ENCODE results near the gene BMPER.

Gene BMPER

DNA sequence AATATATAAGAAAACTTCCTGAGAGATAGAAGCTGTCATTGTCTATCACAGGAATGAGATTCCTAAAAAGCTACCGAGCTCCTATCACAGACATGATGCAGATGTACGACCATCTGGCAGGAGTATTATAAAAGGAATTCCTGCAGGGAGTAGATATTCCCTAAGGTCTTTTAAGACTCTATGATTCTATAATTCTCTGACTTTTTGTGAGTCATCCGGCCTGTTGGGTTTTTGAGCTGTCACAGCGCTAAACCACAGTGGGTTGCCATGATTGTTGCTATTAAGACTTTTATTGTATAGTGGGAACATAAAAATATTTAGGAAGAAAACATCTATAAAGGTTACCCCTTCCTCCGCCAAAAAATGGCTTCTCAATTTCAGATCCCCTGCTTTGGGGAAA is 223.4 kb downstream of the BMPER start:
- Histone ChIP-seq H3K4me1 (ENCODE audit: control insufficient read depth in 1 of 2, insufficient read depth in 2 of 2, low read length in 2 of 2) (no peaks in the 10 kb centered on the region), H3K36me3 (ENCODE audit: control insufficient read depth in 1 of 2, insufficient read depth in 2 of 2, low read length in 2 of 2) (no peaks in the 10 kb centered on the region), H3K27me3 (ENCODE audit: control insufficient read depth in 1 of 2, insufficient read depth in 2 of 2, low read length in 2 of 2) (no peaks in the 10 kb centered on the region), H3K9me3 (ENCODE audit: control insufficient read depth in 1 of 2, low read length in 2 of 2) (peaks cover 4 to 8% of the 10 kb centered on the region in 2 donors), H3K27ac (ENCODE audit: low read depth, low read length) (no peak overlapping the region), H3K9ac (ENCODE audit: low read depth in 1 of 2, low read length in 2 of 2) (no peak overlapping the region), H3K4me3 (ENCODE audit: low read depth in 1 of 2, low read length in 2 of 2) (no peak overlapping the region)

DNA sequence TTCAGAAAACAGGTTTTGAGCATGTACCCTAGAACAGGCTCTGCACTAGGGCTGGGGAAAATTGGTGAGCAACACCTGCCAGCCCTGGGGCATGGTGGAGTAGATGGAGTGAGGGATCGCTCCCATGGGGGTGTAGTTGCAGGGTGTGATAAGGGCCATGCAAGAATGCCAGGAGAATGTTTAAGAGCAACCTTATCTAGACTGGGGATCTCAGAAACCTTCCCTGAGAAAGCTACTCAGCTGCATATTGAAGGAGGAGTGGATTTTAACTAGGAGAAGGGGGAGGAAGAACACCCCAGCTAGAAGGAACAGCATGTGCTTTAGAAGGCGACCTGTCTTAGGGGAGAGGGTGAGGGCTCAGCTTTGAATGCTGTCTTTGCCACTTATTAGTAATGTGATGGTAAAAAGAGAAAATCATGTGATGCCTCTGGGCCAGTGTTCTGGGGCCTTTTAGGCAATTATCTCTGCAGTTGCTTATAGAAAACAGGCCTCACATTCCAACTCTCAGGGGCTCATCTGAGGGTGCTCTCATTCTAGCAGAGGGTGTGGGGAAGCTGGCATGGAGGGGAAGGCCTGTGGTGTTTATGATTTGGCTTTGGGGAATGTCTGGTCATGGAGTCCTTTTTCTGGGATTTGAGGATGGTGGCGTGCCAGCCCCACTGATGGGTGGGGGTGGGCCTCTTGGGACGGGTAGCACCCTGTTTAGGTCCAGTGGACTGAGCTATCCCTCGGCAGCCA is 225.4 kb downstream of the BMPER start:
- H3K4me3 ChIP-seq (ENCODE audit: low read depth in 1 of 2, low read length in 2 of 2) = no peak overlapping the region
- H3K27me3 ChIP-seq (ENCODE audit: control insufficient read depth in 1 of 2, insufficient read depth in 2 of 2, low read length in 2 of 2) = no peaks in the 10 kb centered on the region
- H3K9ac ChIP-seq (ENCODE audit: low read depth in 1 of 2, low read length in 2 of 2) = no peak overlapping the region
- no peak overlapping the region for H3K27ac ChIP-seq (ENCODE audit: low read depth, low read length)
- H3K9me3 ChIP-seq (ENCODE audit: control insufficient read depth in 1 of 2, low read length in 2 of 2) = peaks cover 0 to under 1% of the 10 kb centered on the region in 2 donors
- no peaks in the 10 kb centered on the region for H3K4me1 ChIP-seq (ENCODE audit: control insufficient read depth in 1 of 2, insufficient read depth in 2 of 2, low read length in 2 of 2)
- H3K36me3 ChIP-seq (ENCODE audit: control insufficient read depth in 1 of 2, insufficient read depth in 2 of 2, low read length in 2 of 2) = no peaks in the 10 kb centered on the region

DNA sequence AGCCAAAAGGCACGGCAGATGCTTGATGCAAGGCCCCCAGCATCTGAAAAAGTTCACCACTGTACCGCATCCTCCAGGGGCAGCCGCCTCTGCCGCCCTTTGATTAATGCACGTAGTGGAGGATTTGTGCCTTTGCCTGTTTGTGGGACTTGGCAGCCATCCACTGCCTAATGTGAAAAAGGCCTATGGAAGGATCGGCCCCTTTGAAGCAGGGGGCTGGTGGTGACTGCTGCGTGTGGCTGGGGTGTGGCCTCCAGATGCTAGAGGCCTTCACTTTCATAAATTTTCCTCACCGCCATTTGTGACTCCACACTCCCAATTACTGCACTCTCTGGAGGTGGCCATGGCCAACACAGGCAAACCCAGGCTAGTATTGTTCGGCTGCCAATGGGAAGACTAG is 226.0 kb downstream of the BMPER start:
- no peak overlapping the region for H3K4me3 ChIP-seq (ENCODE audit: low read depth in 1 of 2, low read length in 2 of 2)

DNA sequence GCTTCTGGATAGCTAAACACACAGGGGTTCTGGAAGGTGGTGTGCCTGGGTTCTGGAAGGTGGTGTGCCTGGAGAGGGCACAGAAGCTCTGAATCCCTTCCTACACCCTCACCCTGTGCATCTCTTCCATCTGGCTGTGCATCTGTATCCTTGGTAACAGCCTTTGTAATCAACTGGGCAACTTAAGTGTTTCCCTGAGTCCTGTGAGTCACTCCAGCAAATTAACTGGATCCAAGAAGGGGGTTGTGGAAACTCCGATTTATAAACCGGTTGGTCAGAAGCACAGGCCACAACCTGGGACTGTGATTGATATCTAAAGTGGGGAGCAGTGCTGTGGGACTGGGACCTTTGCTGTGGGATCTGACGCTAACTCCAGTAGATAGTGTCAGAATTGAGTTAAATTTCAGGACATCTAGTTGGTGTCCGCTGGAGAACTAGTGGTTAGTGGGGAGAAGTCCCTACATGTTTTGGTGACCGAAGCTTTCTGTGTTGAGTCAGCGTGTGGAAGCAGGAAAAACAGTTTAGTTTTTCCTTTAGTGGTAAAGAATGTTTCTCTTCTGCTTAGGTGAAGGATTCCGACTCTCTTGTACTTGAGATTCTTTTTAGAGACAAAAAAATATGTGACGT is 228.1 kb downstream of the BMPER start:
- H3K4me1 ChIP-seq (ENCODE audit: control insufficient read depth in 1 of 2, insufficient read depth in 2 of 2, low read length in 2 of 2) = no peaks in the 10 kb centered on the region
- no peak overlapping the region for H3K9ac ChIP-seq (ENCODE audit: low read depth in 1 of 2, low read length in 2 of 2)
- no peak overlapping the region for H3K27ac ChIP-seq (ENCODE audit: low read depth, low read length)
- H3K36me3 ChIP-seq (ENCODE audit: control insufficient read depth in 1 of 2, insufficient read depth in 2 of 2, low read length in 2 of 2) = no peaks in the 10 kb centered on the region
- no peaks in the 10 kb centered on the region for H3K27me3 ChIP-seq (ENCODE audit: control insufficient read depth in 1 of 2, insufficient read depth in 2 of 2, low read length in 2 of 2)
- H3K9me3 ChIP-seq (ENCODE audit: control insufficient read depth in 1 of 2, low read length in 2 of 2) = no peaks in the 10 kb centered on the region
- no peak overlapping the region for H3K4me3 ChIP-seq (ENCODE audit: low read depth in 1 of 2, low read length in 2 of 2)

More for the DNA sequence above, 226.0 kb downstream of the BMPER start:
- Histone ChIP-seq H3K27me3 (ENCODE audit: control insufficient read depth in 1 of 2, insufficient read depth in 2 of 2, low read length in 2 of 2) (no peaks in the 10 kb centered on the region), H3K9ac (ENCODE audit: low read depth in 1 of 2, low read length in 2 of 2) (no peak overlapping the region), H3K4me1 (ENCODE audit: control insufficient read depth in 1 of 2, insufficient read depth in 2 of 2, low read length in 2 of 2) (no peaks in the 10 kb centered on the region), H3K36me3 (ENCODE audit: control insufficient read depth in 1 of 2, insufficient read depth in 2 of 2, low read length in 2 of 2) (no peaks in the 10 kb centered on the region), H3K27ac (ENCODE audit: low read depth, low read length) (no peak overlapping the region), H3K9me3 (ENCODE audit: control insufficient read depth in 1 of 2, low read length in 2 of 2) (no peaks in the 10 kb centered on the region)

DNA sequence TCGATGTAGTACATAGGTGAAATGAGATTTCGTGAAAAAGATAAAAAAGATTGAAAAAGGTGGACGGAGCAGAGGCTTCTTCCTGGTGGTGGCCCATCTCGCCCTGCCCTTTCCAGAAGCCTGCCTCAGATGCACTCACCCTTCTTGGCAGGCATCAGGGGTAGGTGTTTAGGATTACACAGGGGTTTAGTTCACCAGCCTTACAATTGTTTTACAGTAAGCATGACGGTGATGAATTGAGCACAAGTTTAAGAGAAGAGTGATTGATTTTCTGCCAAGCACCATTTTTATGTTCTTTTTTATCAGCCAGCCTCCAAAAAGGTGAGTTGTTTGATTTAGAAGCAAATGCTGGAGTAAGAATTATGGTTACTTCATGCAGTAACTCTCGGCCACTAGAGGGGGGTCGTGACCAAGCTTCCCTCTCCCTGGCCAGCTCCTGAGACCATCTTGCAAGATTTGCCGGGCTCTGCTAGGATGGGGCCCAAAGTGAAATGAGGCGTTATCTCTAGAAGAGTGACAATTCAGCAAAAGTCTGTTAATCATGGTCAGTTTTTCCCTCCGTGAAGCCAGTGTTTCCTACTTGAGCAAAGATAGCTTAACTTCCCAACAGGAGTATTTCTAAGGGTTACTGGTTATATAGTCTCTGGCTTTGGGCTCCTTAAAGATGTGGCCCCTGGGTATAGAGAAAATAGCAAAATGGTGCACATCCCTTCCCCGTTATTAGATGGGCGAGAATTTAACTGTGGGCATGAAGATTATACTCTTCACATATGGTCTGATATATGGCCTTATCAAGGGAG is 228.8 kb downstream of the BMPER start:
- no peak overlapping the region for H3K4me3 ChIP-seq (ENCODE audit: low read depth in 1 of 2, low read length in 2 of 2)
- no peak overlapping the region for H3K9ac ChIP-seq (ENCODE audit: low read depth in 1 of 2, low read length in 2 of 2)
- no peaks in the 10 kb centered on the region for H3K9me3 ChIP-seq (ENCODE audit: control insufficient read depth in 1 of 2, low read length in 2 of 2)
- no peaks in the 10 kb centered on the region for H3K27me3 ChIP-seq (ENCODE audit: control insufficient read depth in 1 of 2, insufficient read depth in 2 of 2, low read length in 2 of 2)
- no peak overlapping the region for H3K27ac ChIP-seq (ENCODE audit: low read depth, low read length)
- H3K4me1 ChIP-seq (ENCODE audit: control insufficient read depth in 1 of 2, insufficient read depth in 2 of 2, low read length in 2 of 2) = no peaks in the 10 kb centered on the region
- no peaks in the 10 kb centered on the region for H3K36me3 ChIP-seq (ENCODE audit: control insufficient read depth in 1 of 2, insufficient read depth in 2 of 2, low read length in 2 of 2)

DNA sequence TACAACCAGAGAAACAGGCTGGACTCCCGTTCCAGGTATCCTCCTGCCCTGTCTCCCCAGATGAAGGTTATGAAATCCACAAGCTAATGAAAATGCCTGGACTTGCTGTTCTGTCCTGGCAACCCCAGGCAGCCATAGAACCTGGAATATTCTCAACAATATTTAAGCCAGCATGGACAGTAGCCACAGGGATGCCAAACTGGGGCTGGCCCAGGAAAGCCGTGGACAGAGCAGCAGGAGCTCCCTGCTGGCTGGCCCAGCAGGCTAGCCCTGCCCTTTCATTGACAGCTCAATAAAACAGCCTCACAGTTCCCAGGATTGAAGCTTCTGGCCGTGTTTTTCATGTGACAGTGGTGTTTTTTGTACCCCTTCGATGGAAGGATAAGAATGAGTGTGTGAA is 230.6 kb downstream of the BMPER start:
- Histone ChIP-seq H3K27me3 (ENCODE audit: control insufficient read depth in 1 of 2, insufficient read depth in 2 of 2, low read length in 2 of 2) (no peaks in the 10 kb centered on the region), H3K9ac (ENCODE audit: low read depth in 1 of 2, low read length in 2 of 2) (no peak overlapping the region), H3K9me3 (ENCODE audit: control insufficient read depth in 1 of 2, low read length in 2 of 2) (no peaks in the 10 kb centered on the region), H3K36me3 (ENCODE audit: control insufficient read depth in 1 of 2, insufficient read depth in 2 of 2, low read length in 2 of 2) (no peaks in the 10 kb centered on the region), H3K4me3 (ENCODE audit: low read depth in 1 of 2, low read length in 2 of 2) (no peak overlapping the region), H3K27ac (ENCODE audit: low read depth, low read length) (no peak overlapping the region), H3K4me1 (ENCODE audit: control insufficient read depth in 1 of 2, insufficient read depth in 2 of 2, low read length in 2 of 2) (no peaks in the 10 kb centered on the region)

DNA sequence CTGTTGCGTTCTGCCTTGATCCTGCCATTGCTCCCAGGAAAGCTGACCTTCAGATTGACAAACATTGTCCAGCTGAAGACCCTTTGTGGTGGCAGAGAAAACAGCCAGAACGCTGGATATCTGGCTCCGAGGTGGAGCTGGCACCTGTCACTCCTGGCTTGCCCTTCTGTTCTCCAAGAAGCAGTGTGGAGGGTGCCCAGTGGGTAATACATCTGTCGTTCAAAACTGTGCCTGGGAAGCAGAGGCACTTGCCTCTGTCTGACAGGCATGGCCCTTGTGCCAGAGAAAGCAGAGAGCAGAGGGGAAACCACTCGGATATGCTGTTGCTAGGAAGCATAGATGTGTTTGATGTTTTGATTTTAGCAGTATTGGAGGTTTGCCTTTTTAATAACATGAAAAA is 231.4 kb downstream of the BMPER start:
- no peak overlapping the region for H3K9ac ChIP-seq (ENCODE audit: low read depth in 1 of 2, low read length in 2 of 2)
- H3K36me3 ChIP-seq (ENCODE audit: control insufficient read depth in 1 of 2, insufficient read depth in 2 of 2, low read length in 2 of 2) = no peaks in the 10 kb centered on the region
- H3K27me3 ChIP-seq (ENCODE audit: control insufficient read depth in 1 of 2, insufficient read depth in 2 of 2, low read length in 2 of 2) = no peaks in the 10 kb centered on the region
- H3K9me3 ChIP-seq (ENCODE audit: control insufficient read depth in 1 of 2, low read length in 2 of 2) = no peaks in the 10 kb centered on the region
- H3K4me3 ChIP-seq (ENCODE audit: low read depth in 1 of 2, low read length in 2 of 2) = no peak overlapping the region
- H3K4me1 ChIP-seq (ENCODE audit: control insufficient read depth in 1 of 2, insufficient read depth in 2 of 2, low read length in 2 of 2) = no peaks in the 10 kb centered on the region
- no peak overlapping the region for H3K27ac ChIP-seq (ENCODE audit: low read depth, low read length)

DNA sequence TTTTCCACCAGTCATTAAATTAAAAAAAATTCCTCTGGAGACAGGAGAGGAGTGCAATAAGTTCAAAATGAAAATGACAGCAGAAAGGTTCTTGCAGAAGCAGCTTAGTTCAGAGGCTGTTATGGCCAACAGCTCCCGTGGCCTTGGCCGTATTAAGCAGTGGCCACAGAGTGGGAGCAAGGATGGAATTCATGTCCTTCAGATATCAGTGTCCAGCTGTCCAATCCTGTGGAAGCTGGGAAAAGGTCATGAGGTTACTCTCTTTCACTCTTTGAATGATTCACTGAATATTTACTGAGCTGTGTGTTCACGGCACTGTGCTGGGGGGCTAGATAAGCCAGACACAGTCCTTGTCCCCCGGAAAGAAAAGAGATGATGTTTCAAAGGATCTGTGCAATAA is 231.8 kb downstream of the BMPER start:
- H3K9ac ChIP-seq (ENCODE audit: low read depth in 1 of 2, low read length in 2 of 2) = no peak overlapping the region
- no peak overlapping the region for H3K27ac ChIP-seq (ENCODE audit: low read depth, low read length)
- H3K4me1 ChIP-seq (ENCODE audit: control insufficient read depth in 1 of 2, insufficient read depth in 2 of 2, low read length in 2 of 2) = no peaks in the 10 kb centered on the region
- H3K27me3 ChIP-seq (ENCODE audit: control insufficient read depth in 1 of 2, insufficient read depth in 2 of 2, low read length in 2 of 2) = no peaks in the 10 kb centered on the region
- no peaks in the 10 kb centered on the region for H3K9me3 ChIP-seq (ENCODE audit: control insufficient read depth in 1 of 2, low read length in 2 of 2)
- H3K4me3 ChIP-seq (ENCODE audit: low read depth in 1 of 2, low read length in 2 of 2) = no peak overlapping the region
- H3K36me3 ChIP-seq (ENCODE audit: control insufficient read depth in 1 of 2, insufficient read depth in 2 of 2, low read length in 2 of 2) = no peaks in the 10 kb centered on the region

DNA sequence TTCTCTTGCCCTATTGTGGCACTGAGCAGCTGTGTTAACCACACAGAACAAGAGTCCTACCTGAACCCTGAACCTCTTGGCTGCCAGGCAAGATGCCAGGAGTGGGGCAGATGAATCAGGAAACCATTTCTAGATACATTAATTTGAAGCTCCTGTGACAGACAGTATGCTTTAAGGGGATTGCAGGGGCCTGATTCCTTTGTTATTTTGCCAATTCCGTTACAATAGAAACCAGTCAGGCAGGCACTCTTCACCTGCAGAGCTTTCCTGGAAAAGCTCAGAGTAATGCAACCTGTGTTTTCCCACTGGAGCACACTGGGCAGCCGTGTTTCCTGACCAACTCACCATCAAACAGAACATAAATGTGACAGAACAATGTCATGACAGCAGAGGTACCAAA is 233.1 kb downstream of the BMPER start:
- no peaks in the 10 kb centered on the region for H3K36me3 ChIP-seq (ENCODE audit: control insufficient read depth in 1 of 2, insufficient read depth in 2 of 2, low read length in 2 of 2)
- H3K27ac ChIP-seq (ENCODE audit: low read depth, low read length) = no peak overlapping the region
- H3K9me3 ChIP-seq (ENCODE audit: control insufficient read depth in 1 of 2, low read length in 2 of 2) = no peaks in the 10 kb centered on the region
- no peak overlapping the region for H3K4me3 ChIP-seq (ENCODE audit: low read depth in 1 of 2, low read length in 2 of 2)
- no peak overlapping the region for H3K9ac ChIP-seq (ENCODE audit: low read depth in 1 of 2, low read length in 2 of 2)
- H3K27me3 ChIP-seq (ENCODE audit: control insufficient read depth in 1 of 2, insufficient read depth in 2 of 2, low read length in 2 of 2) = no peaks in the 10 kb centered on the region
- H3K4me1 ChIP-seq (ENCODE audit: control insufficient read depth in 1 of 2, insufficient read depth in 2 of 2, low read length in 2 of 2) = no peaks in the 10 kb centered on the region

DNA sequence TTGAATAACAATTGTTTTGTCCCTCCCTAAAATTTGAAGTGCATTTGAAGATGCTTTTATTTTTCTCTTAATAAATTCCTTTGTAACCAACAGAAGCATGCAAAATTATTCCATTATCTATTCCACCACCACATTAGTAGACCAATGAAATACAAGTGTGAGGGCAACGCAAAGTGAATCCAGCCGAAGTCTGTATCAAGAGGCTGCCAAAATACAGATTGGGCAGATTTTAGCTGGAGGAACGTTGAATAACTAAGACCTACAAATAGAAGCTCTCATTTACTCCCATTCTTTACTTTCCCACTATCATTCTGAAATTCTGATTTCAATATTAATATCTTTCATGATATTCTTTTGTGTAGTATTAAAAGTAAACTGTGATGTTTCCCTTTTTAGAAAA is 233.7 kb downstream of the BMPER start:
- Histone ChIP-seq H3K27me3 (ENCODE audit: control insufficient read depth in 1 of 2, insufficient read depth in 2 of 2, low read length in 2 of 2) (no peaks in the 10 kb centered on the region), H3K4me3 (ENCODE audit: low read depth in 1 of 2, low read length in 2 of 2) (no peak overlapping the region), H3K9me3 (ENCODE audit: control insufficient read depth in 1 of 2, low read length in 2 of 2) (no peaks in the 10 kb centered on the region), H3K36me3 (ENCODE audit: control insufficient read depth in 1 of 2, insufficient read depth in 2 of 2, low read length in 2 of 2) (no peaks in the 10 kb centered on the region), H3K27ac (ENCODE audit: low read depth, low read length) (no peak overlapping the region), H3K4me1 (ENCODE audit: control insufficient read depth in 1 of 2, insufficient read depth in 2 of 2, low read length in 2 of 2) (no peaks in the 10 kb centered on the region), H3K9ac (ENCODE audit: low read depth in 1 of 2, low read length in 2 of 2) (no peak overlapping the region)

Data from duodenal mucosa (tissue), 2 donors.